WTC11 (cell line): ENCODE measurements around the gene ATL2. TPM values are rescaled to one million over a fixed set of nuclear protein-coding genes. Genes with fewer than 3 reads are reported as not detected.

ENCODE experiments used
- ATAC-seq: fragments of 200-7000 bp; cut with Tn5 transposase; 2 replicates; pipeline ENCODE4 v1.10.0; 2021; ENCODE audit warnings: mild to moderate bottlenecking, moderate library complexity
- CTCF ChIA-PET: fragments of 300-600 bp; sonication (Branson Sonifier 250); formaldehyde crosslinking; loops from one replicate; lab custom pipeline; 2021; ENCODE audit warnings: antibody characterized with exemption; lab: Charles Lee
- POLR2A ChIA-PET: fragments of 350-600 bp; sonication (Branson Sonifier 250); formaldehyde crosslinking; loops from one replicate; lab custom pipeline; 2021; ENCODE audit warnings: antibody characterized with exemption; lab: Charles Lee
- DNase-seq: peaks from one replicate; pipeline ENCODE4 v3.0.0; 2021; ENCODE audit warnings: low spot score
- H3K27ac Mint-ChIP-seq: 2 replicates; pipeline ENCODE4 v1.8.0; 2021; ENCODE audit warnings: mixed read lengths
- H3K27me3 Mint-ChIP-seq: 2 replicates; pipeline ENCODE4 v1.8.0; 2021; ENCODE audit warnings: low read depth, mild to moderate bottlenecking, moderate library complexity, mixed read lengths
- H3K36me3 Mint-ChIP-seq: 2 replicates; pipeline ENCODE4 v1.8.0; 2021; ENCODE audit warnings: mixed read lengths
- H3K4me1 Mint-ChIP-seq: 2 replicates; pipeline ENCODE4 v1.8.0; 2022; ENCODE audit warnings: mixed read lengths
- H3K4me3 Mint-ChIP-seq: 2 replicates; pipeline ENCODE4 v1.8.0; 2021; ENCODE audit warnings: mild to moderate bottlenecking, moderate library complexity, mixed read lengths
- H3K9me3 Mint-ChIP-seq: 2 replicates; pipeline ENCODE4 v1.8.0; 2021; ENCODE audit warnings: mixed read lengths
- ATF2 ChIP-seq: sonication (generic); formaldehyde crosslinking; IDR thresholded peaks from 2 replicates; pipeline ENCODE4 v1.8.1; 2022; ENCODE audit warnings: low read depth, missing genetic modification reagents, borderline replicate concordance
- CTCF ChIP-seq: fragments of 200-600 bp; IDR thresholded peaks from 2 replicates; pipeline ENCODE4 v1.8.0; 2022; ENCODE audit warnings: antibody characterized with exemption
- EMX1 ChIP-seq: fragments of 250-450 bp; sonication (Bioruptor Pico); IDR thresholded peaks from 2 replicates; pipeline ENCODE4 v1.8.0; 2021; ENCODE audit warnings: mild to moderate bottlenecking
- ETV6 ChIP-seq: sonication (generic); formaldehyde crosslinking; IDR thresholded peaks from 2 replicates; pipeline ENCODE4 v1.8.1; 2022; ENCODE audit warnings: mild to moderate bottlenecking, missing genetic modification reagents
- GABPB1 ChIP-seq: sonication (generic); formaldehyde crosslinking; IDR thresholded peaks from 2 replicates; pipeline ENCODE4 v1.8.1; 2023; ENCODE audit warnings: mild to moderate bottlenecking, missing genetic modification reagents
- IRF1 ChIP-seq: sonication (generic); formaldehyde crosslinking; IDR thresholded peaks from 2 replicates; pipeline ENCODE4 v1.8.0; 2023; ENCODE audit warnings: missing genetic modification reagents
- JUN ChIP-seq: sonication (generic); formaldehyde crosslinking; IDR thresholded peaks from 2 replicates; pipeline ENCODE4 v1.8.0; 2023; ENCODE audit warnings: mild to moderate bottlenecking, missing genetic modification reagents
- MAX ChIP-seq: sonication (generic); formaldehyde crosslinking; IDR thresholded peaks from 2 replicates; pipeline ENCODE4 v1.8.0; 2022; ENCODE audit warnings: mild to moderate bottlenecking, missing genetic modification reagents
- MLX ChIP-seq: sonication (generic); formaldehyde crosslinking; IDR thresholded peaks from 2 replicates; pipeline ENCODE4 v1.8.1; 2023; ENCODE audit warnings: mild to moderate bottlenecking, missing genetic modification reagents, moderate library complexity
- SP1 ChIP-seq: sonication (generic); formaldehyde crosslinking; conservative IDR thresholded peaks from 2 replicates; pipeline ENCODE4 v1.8.1; 2022; ENCODE audit warnings: missing genetic modification reagents
- ZBTB43 ChIP-seq: sonication (generic); formaldehyde crosslinking; IDR thresholded peaks from 2 replicates; pipeline ENCODE4 v1.8.1; 2023; ENCODE audit warnings: mild to moderate bottlenecking, missing genetic modification reagents
- ZNF317 ChIP-seq: sonication (generic); formaldehyde crosslinking; IDR thresholded peaks from 2 replicates; pipeline ENCODE4 v1.8.1; 2023; ENCODE audit warnings: low read depth, mild to moderate bottlenecking, moderate library complexity, missing genetic modification reagents, borderline replicate concordance
- ZNF423 ChIP-seq: fragments of 250-450 bp; sonication (Bioruptor Pico); IDR thresholded peaks from 2 replicates; pipeline ENCODE4 v2.1.2; 2022; ENCODE audit warnings: mild to moderate bottlenecking, moderate library complexity
- ZNF512 ChIP-seq: sonication (generic); formaldehyde crosslinking; IDR thresholded peaks from 2 replicates; pipeline ENCODE4 v1.8.1; 2022; ENCODE audit warnings: missing genetic modification reagents, borderline replicate concordance
- total RNA-seq: library from RNA; stranded (reverse); gene quantifications from 3 replicates; pipeline ENCODE4 v1.2.3, GENCODE V29; 2021

Gene ATL2
- total RNA-seq, 1 experiment from 2014 or later, result 90.5 TPM

GRCh38 chr2:38418735-38419134 is 41.7 kb upstream of the ATL2 start (continued):
- TF ChIP-seq SP1 (CRISPR knock-in tag), result no peak
- TF ChIP-seq GABPB1 (CRISPR knock-in tag), result no peak

GRCh38 chr2:38417745-38418689 is 40.9 kb upstream of the ATL2 start:
- Mint-ChIP-seq H3K36me3 (peaks cover 11% of the 10 kb centered on the region), H3K27ac (no peak overlapping the region), H3K4me1 (no peaks in the 10 kb centered on the region), H3K9me3 (peaks cover 21% of the 10 kb centered on the region), H3K27me3 (no peaks in the 10 kb centered on the region; the same call in 1 of the 2 replicates), H3K4me3 (no peak overlapping the region)
- no peak for TF ChIP-seq ATF2 (CRISPR knock-in tag)
- TF ChIP-seq ZNF512 (CRISPR knock-in tag), result no peak
- no peak for TF ChIP-seq ZNF317 (CRISPR knock-in tag)
- TF ChIP-seq EMX1 (CRISPR knock-in tag), result no peak
- no peak for TF ChIP-seq ETV6 (CRISPR knock-in tag)
- TF ChIP-seq JUN (CRISPR knock-in tag), result no peak
- no peak for TF ChIP-seq IRF1 (CRISPR knock-in tag)
- no peak for TF ChIP-seq ZNF423 (CRISPR knock-in tag)
- TF ChIP-seq MAX, result no peak
- TF ChIP-seq SP1 (CRISPR knock-in tag), result no peak
- TF ChIP-seq MLX (CRISPR knock-in tag), result no peak
- ATAC-seq (no peak), DNase-seq (no peak)
- ChIA-PET POLR2A (interaction anchor here (0.6 kb wide), 2 partner anchors 30 to 50 kb away, joined by 3 to 4 read pairs; no protein-coding TSS in a partner anchor), CTCF (interaction anchor here (1.1 kb wide), 1 partner anchor 41 kb away, joined by 3 read pairs; the partner anchor contains the start of gene ATL2)

GRCh38 chr2:38416296-38417036 is 39.4 kb upstream of the ATL2 start:
- Mint-ChIP-seq H3K36me3 (peaks cover 27% of the 10 kb centered on the region), H3K27me3 (no peaks in the 10 kb centered on the region; the same call in 1 of the 2 replicates), H3K4me1 (no peaks in the 10 kb centered on the region), H3K9me3 (peaks cover 31% of the 10 kb centered on the region), H3K27ac (no peak overlapping the region), H3K4me3 (no peak overlapping the region)
- POLR2A ChIA-PET, result interaction anchor here (0.7 kb wide), 1 partner anchor 58 kb away, joined by 4 read pairs; no protein-coding TSS in a partner anchor
- ATAC-seq (no peak), DNase-seq (no peak)
- CTCF ChIA-PET, result no interaction called here
- TF ChIP-seq CTCF, result no peak
- TF ChIP-seq ZBTB43, result no peak
